HG02798 (cell line): Measurements from ENCODE around the gene DNASE2.

Experiments
- ATAC-seq: cut with Tn5 transposase; IDR thresholded peaks from one replicate; pipeline ENCODE4 v1.9.1; 2021; ENCODE audit warnings: mild to moderate bottlenecking; ENCODE audit not compliant: unreplicated experiment, poor library complexity

Gene DNASE2

DNA sequence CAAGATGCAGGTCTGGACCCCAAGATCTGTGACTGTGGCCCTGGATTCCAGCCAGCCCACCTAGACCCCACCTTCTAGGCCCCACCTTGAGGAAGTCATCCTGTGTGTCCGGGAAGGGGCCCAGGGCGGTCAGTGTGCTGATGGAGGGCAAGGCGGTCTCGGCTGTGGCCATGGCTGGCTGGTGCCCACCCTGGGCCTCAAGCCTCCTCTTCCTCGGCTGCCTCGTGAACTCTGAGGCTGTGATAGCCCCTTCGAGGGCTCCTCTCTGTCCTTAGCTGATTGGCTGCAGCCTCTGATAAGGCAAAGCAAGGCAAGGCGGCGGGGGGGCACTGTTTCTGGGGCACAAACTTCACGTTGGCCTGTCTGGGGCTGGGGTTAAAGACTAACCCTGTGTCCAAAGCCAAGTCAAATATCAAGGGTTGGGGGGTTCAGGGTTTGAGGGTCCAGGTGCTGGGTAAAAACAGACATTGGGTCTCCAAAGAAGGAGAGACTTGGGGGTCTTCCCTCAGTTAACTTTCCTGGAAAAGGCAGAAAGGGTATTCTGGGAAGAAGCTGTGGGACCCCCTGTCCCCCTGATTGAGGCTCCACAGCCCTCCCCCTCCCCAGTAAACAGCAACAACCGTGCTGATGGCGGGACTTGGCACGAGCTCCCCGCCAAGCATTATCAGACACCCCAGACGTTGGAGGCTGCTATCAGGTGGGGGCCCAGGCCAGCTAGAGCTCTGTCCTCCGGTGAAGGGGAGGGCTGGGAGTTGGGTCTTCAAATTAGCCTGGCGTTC lies 5.9 kb upstream of the DNASE2 start, which contains the start of gene KLF1:
Gene KLF1 (minus strand): TSS at position 233 of the 779 bp plus-strand sequence. CDS start 61 bp downstream, at position 172.
- ATAC-seq: no peak

DNA sequence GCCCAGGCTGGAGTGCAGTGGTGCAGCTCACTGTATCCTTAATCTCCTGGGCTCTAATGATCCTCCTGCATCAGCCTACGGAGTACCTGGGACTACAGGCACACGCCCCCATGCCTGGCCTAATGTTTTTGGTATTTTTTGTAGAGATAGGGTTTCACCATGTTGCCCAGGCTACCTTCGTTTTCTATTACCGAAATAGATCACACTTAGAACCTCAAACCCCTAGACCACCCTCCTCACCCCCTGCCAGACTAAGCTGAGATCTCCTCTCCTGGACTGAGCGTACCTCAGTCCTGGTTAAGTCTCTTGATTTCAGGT lies 5.4 kb upstream of the DNASE2 start:
- ATAC-seq: no peak

DNA sequence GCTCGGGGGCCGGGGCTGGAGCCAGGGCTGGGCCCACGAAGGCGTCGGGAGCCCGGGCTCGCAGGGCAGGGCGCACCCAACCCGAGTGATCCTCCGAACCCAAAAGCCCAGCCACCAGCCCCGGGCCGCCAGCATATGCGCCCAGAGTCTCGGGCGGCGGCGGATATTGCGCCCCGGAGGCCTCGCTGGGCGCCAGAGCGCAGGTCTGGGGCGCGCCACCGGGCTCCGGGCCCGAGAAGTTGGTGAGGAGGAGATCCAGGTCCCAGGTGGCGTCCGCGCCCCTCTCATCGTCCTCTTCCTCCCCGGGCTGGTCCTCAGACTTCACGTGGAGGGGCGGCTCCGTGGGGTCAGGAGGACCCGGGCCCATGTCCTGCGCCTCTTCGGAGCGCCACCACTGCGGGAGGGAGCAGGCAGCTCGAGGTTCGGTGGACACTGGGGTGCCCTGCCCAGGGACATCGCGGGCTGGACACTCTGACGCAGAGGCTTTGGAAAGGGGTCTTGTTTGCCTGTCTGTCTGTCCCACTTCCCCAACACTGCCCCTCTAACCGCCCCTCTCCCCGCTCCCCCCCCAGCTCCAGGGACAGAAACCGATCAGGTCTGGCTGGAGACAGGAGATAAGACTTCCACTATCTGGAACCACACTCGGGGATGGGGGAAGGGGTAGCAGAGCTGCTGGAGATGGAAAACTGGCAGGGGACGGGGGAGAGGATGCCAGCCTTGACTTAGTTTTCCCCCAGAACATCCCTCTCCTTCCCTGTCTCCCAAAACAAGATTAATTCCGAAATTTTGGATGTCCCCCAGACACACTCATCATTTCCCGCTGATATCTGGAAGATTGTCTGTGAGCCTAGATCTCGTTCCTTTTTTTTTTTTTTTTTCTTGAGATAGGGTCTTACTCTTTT lies 4.8 kb upstream of the DNASE2 start:
- no peak for ATAC-seq

GRCh38 chr19:12884926-12885748 lies 3.9 kb upstream of the DNASE2 start:
- ATAC-seq: peak; percentile 39

DNA sequence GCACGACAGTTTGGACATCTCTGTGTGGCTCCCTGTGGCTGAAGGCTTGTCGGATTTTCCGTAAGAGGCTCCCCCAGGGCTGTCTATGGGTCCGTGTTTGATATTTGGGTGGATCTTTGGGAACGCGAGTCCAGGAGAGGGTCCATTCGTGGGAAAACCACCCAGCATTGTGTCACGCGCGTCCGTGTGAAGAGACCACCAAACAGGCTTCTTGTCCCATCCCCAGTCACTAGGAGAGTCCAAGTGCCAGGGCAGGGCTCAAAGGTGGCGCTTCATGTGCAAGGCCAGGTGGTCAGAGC lies 3.3 kb upstream of the DNASE2 start:
- no peak for ATAC-seq

DNA sequence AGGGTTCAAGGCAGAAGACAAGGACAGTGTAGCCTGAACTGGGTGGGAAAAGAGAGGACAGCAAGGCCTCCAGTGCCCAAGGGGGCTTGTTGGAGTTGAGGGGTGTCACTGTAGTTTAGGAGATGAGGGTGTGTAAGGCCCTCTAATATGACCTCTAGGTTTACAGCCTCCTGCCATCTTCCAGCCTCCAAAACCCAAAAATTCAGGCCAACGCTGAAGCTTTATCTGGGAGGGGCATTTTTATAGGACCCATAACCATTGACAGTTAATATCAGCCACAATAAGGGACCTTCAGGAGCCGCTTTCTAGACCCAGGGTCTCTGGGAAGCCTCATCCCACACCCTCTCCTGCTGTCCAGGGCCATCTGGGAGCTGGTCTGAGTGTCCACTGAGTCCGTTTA lies 3.0 kb upstream of the DNASE2 start:
- ATAC-seq: no peak

DNA sequence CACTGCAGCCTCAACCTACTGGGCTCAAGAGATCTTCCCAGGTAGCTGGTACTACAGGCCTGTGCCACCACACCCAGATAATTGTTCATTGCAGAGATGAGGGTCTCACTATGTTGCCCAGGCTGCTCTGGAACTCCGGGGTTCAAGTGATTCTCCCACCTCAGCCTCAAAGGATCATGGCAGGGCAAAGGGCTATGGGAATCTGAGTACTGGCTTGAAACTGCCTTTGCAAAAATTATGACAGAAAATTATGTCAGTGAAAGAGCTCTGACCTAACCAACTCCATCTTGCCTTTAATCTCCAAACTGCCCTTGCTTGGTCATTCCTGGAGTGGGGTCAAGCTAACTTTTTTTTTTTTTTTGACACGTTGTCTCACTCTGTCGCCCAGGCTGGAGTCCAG lies 1.3 kb upstream of the DNASE2 start:
- no peak for ATAC-seq

DNA sequence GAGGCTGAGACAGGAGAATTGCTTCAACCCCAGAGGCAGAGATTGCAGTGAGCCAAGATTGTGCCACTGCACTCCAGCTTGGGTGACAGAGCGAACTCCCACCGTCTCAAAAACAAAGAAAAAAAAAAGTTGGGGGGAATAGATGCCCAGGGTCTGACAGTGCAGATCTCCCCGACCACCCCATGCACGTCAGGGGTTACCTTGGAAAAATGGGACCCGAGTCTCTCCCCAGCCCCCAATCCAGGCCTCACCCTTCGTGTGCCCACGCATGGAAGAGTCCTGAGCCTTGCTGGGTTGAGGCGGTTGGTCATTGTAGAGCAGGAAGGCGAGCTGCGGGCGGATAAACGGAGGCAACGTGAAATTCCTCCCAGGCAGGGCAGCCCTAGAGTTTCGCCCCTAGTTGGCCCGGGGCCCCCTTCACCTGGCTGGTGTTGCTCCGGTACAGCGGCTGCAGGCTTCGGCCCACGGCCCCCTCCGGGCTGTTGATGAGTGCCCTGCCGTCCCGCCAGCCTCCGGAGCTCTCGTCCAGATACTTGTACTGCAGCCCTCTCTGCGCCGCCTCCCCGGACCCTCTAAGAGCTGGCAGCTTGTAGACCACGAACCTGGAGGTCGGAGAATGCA lies 588 bp downstream of the DNASE2 start:
- peak; percentile 12 for ATAC-seq

DNA sequence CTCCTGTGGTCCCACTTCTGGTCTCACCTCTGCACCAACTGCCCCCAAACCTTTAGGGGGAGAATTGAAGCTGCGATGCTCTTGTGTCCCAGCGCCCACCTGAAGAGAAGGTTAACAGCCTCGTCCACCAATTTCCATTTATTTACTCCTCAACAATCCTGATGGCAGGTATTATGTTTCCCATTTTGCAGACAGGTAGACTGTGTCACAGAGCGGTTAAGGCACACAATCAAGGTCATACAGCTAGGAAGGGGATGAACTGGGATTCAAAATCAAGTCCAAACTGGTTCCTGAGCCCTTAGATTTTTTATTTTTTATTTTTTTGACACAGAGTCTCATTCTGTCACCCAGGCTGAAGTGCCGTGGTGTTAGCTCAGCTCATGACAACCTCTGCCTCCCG lies 6.2 kb downstream of the DNASE2 start:
- no peak for ATAC-seq

DNA sequence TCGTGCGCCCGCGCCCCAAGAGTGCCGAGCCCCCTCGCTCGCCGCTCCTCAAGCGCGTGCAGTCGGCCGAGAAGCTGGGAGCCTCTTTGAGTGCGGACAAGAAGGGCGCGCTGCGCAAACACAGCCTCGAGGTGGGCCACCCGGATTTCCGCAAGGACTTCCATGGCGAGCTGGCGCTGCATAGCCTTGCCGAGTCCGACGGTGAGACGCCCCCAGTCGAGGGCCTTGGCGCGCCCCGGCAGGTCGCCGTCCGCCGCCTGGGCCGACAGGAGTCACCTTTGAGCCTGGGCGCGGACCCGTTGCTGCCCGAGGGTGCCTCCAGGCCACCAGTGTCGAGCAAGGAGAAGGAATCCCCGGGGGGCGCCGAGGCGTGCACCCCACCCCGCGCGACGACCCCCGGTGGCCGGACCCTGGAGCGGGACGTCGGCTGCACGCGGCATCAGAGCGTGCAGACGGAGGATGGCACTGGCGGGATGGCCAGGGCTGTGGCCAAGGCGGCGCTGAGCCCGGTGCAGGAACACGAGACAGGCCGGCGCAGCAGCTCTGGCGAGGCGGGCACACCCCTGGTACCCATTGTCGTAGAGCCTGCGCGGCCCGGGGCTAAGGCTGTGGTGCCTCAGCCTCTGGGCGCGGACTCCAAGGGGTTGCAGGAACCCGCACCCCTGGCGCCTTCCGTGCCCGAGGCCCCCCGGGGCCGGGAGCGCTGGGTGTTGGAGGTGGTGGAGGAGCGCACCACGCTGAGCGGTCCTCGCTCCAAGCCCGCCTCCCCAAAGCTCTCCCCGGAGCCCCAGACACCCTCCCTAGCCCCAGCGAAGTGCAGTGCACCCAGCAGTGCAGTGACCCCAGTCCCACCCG lies 7.1 kb downstream of the DNASE2 start:
- ATAC-seq: no peak

DNA sequence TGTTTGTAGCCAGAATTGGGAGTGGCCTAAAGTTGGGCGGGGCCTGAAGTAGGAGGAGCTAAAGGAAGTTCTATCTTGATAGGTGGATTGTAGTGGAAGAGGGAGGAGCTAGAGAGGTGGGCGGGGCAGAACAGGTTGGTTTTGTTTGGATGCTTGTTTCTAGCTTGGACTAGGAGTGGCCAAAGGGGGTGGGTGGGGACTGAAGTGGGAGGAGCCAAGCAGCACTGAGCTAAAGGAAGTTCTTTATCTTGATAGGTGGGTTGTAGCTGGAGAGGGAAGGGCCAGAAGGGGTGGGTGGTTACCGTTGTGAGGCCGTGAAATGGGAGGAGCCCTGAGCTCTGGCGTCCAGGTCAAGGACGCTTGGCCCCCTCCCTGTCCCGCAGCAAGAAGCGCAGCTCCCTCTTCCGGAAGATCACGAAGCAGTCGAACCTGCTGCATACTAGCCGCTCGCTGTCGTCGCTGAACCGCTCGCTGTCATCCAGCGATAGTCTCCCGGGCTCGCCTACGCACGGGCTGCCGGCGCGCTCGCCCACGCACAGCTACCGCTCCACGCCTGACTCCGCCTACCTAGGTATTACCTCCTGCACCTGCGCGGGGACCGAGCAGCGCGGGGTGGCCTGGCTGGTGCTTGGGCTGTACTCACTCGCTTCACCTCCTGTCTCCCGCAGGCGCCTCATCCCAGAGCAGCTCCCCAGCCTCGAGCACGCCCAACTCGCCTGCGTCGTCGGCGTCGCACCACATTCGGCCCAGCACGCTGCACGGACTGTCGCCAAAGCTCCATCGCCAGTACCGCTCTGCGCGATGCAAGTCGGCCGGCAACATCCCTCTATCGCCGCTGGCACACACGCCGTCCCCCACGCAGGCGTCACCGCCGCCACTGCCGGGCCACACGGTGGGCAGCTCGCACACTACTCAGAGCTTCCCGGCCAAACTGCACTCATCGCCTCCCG lies 8.0 kb downstream of the DNASE2 start:
- no peak for ATAC-seq

DNA sequence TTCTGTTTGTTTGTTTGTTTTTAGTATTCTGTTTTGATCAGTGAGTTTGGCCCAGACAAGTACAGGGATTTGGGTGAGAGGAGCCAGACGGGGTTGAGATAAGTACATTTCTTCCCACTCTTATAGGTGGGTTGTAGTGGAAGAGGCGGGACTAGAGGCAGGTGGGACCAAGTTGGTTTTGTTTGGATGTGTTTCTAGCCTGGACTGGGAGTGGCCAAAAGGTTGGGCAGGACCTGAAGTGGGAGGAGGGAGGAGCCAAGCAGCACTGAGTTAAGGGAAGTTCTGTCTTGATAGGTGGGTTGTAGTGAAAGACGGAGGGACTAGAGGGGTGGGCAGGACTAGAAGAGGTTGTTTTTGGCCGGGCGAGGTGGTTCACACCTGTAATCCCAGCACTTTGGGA lies 9.0 kb downstream of the DNASE2 start:
- no peak for ATAC-seq

- ATAC-seq: no peak
These were observed 9.6 kb downstream of the DNASE2 start for GRCh38 chr19:12871681-12872080.

- no peak for ATAC-seq
These were observed 12.6 kb downstream of the DNASE2 start for GRCh38 chr19:12868540-12869112.

DNA sequence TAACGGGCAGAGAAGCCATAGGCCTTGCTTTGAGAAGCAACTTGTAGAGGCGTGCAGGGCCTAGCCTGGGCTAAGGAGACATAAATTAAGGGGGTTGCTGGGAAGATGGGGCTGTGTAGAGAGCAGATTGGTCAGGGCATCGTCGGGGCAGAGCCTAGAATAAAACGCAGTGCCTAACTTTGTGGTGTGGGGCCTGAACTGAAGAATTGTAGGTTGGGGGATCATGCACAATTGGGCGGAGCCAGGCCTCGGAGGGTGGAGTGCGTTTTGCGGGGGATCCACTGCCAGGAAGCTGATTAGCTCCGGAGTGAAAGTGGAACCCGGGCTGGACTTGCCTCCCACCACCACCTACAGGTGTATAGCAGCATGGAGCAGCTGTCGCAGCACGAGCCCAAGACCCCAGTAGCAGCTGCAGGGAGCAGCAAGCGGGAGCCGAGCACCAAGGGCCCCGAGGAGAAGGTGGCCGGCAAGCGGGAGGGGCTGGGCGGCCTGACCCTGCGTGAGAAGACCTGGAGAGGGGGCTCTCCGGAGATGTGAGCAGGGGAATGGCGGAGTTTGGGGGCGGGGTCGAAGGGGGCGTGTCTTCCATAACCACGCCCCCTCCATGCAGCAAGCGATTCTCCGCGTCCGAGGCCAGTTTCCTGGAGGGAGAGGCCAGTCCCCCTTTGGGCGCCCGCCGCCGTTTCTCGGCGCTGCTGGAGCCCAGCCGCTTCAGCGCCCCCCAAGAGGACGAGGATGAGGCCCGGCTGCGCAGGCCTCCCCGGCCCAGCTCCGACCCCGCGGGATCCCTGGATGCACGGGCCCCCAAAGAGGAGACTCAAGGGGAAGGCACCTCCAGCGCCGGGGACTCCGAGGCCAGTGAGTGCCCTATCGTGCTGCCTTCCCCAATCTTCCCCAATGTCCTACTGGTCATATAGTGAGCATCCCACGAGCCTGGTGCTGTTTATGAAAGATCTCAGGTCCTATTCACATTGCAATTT lies 13.8 kb downstream of the DNASE2 start:
- ATAC-seq: peak; percentile 58

GRCh38 chr19:12866416-12867119 lies 14.7 kb downstream of the DNASE2 start:
- ATAC-seq: no peak
